DOHH2 (cell line): ENCODE measurements around the gene PYGB.

ENCODE experiments used
- H3F3A ChIP-seq: fragments of 200-600 bp; sonication (generic), shearing (Covaris generic); 2 replicates; pipeline ENCODE4 v1.6.0; 2016; ENCODE audit warnings: antibody characterized with exemption, mild to moderate bottlenecking; ENCODE audit not compliant: control insufficient read depth, insufficient read depth
- H3K27ac ChIP-seq: fragments of 200-600 bp; sonication (generic); 2 replicates; pipeline ENCODE4 v1.5.1; 2014; ENCODE audit warnings: low read depth, mild to moderate bottlenecking, low read length, moderate library complexity
- H3K27me3 ChIP-seq: fragments of 200-600 bp; sonication (generic); 2 replicates; pipeline ENCODE4 v1.6.1; 2014; ENCODE audit warnings: mild to moderate bottlenecking, low read length, mixed read lengths; ENCODE audit not compliant: control insufficient read depth
- H3K36me3 ChIP-seq: fragments of 200-600 bp; sonication (generic); 2 replicates; pipeline ENCODE4 v1.6.1; 2014; ENCODE audit warnings: mild to moderate bottlenecking, low read length, moderate library complexity, mixed read lengths; ENCODE audit not compliant: control insufficient read depth
- H3K4me1 ChIP-seq: fragments of 200-600 bp; sonication (generic); 2 replicates; pipeline ENCODE4 v1.6.1; 2014; ENCODE audit warnings: mild to moderate bottlenecking, low read length, mixed read lengths; ENCODE audit not compliant: control insufficient read depth
- H3K4me2 ChIP-seq: fragments of 200-600 bp; sonication (generic); 2 replicates; pipeline ENCODE4 v1.6.0; 2014; ENCODE audit warnings: mild to moderate bottlenecking, low read length, moderate library complexity
- H3K4me3 ChIP-seq: fragments of 200-600 bp; sonication (generic); 2 replicates; pipeline ENCODE4 v1.5.1; 2014; ENCODE audit warnings: mild to moderate bottlenecking, low read length, mixed read lengths
- H3K79me2 ChIP-seq: fragments of 200-600 bp; sonication (generic); 2 replicates; pipeline ENCODE4 v1.6.1; 2014; ENCODE audit warnings: mild to moderate bottlenecking, low read length, mixed read lengths; ENCODE audit not compliant: control insufficient read depth
- H3K9me2 ChIP-seq: fragments of 200-600 bp; sonication (generic); replicated peaks from 2 replicates; pipeline ENCODE4 v1.6.1; 2014; ENCODE audit warnings: mild to moderate bottlenecking, low read length, mixed read lengths; ENCODE audit not compliant: control insufficient read depth
- H3K9me3 ChIP-seq: fragments of 200-600 bp; sonication (generic); 2 replicates; pipeline ENCODE4 v1.6.1; 2014; ENCODE audit warnings: antibody characterized with exemption, low read length, mixed read lengths; ENCODE audit not compliant: control insufficient read depth, insufficient read depth
- H4K20me1 ChIP-seq: fragments of 200-600 bp; sonication (generic); 2 replicates; pipeline ENCODE4 v1.6.0; 2014; ENCODE audit warnings: low read depth, mild to moderate bottlenecking, antibody characterized with exemption, low read length, moderate library complexity; ENCODE audit not compliant: control insufficient read depth, insufficient read depth
- CTCF ChIP-seq: fragments of 200-600 bp; sonication (generic); IDR thresholded peaks from one replicate; pipeline ENCODE4 v1.5.1; 2014; ENCODE audit warnings: antibody characterized with exemption, mild to moderate bottlenecking, low read depth, low read length; ENCODE audit not compliant: poor library complexity, severe bottlenecking
- EZH2phosphoT487 ChIP-seq: fragments of 200-600 bp; sonication (generic); IDR thresholded peaks from 2 replicates; pipeline ENCODE4 v1.6.1; 2017; ENCODE audit warnings: borderline replicate concordance, mild to moderate bottlenecking, antibody characterized with exemption, low read length, moderate library complexity, mixed read lengths

The PYGB gene

GRCh38 chr20:25280574-25281535 is 33.0 kb downstream of the PYGB start:
- H3K36me3 ChIP-seq: peaks cover 21% of the 10 kb centered on the region
- peaks cover 34% of the 10 kb centered on the region for H3K4me1 ChIP-seq
- no peaks in the 10 kb centered on the region for H3F3A ChIP-seq
- no peaks in the 10 kb centered on the region for H3K9me3 ChIP-seq
- H3K4me2 ChIP-seq: peak overlapping the region; percentile 61
- no peak for TF ChIP-seq CTCF
- TF ChIP-seq EZH2phosphoT487: no peak
- H3K79me2 ChIP-seq: no peaks in the 10 kb centered on the region
- peak overlapping the region; percentile 18 for H3K4me3 ChIP-seq
- H3K27ac ChIP-seq: no peak overlapping the region
- no peaks in the 10 kb centered on the region for H3K27me3 ChIP-seq
- H3K9me2 ChIP-seq: no peaks in the 10 kb centered on the region
- H4K20me1 ChIP-seq: peaks cover 20% of the 10 kb centered on the region

- peak overlapping the region; percentile 61 for H3K4me2 ChIP-seq
- TF ChIP-seq EZH2phosphoT487 (peak; percentile 82; the same call in 1 of the 2 replicates), CTCF (no peak)
- H3K4me3 ChIP-seq: peak overlapping the region; percentile 18
- no peaks in the 10 kb centered on the region for H3K9me3 ChIP-seq
- H3F3A ChIP-seq: no peaks in the 10 kb centered on the region
- no peaks in the 10 kb centered on the region for H3K79me2 ChIP-seq
- H3K27ac ChIP-seq: no peak overlapping the region
- H3K9me2 ChIP-seq: no peaks in the 10 kb centered on the region
- peaks cover 34% of the 10 kb centered on the region for H3K4me1 ChIP-seq
- peaks cover 21% of the 10 kb centered on the region for H3K36me3 ChIP-seq
- H4K20me1 ChIP-seq: peaks cover 20% of the 10 kb centered on the region
- H3K27me3 ChIP-seq: no peaks in the 10 kb centered on the region
Measured at GRCh38 chr20:25281541-25281991, 33.7 kb downstream of the PYGB start.

GRCh38 chr20:25282034-25282781 is 34.3 kb downstream of the PYGB start:
- Histone ChIP-seq H3K9me3 (no peaks in the 10 kb centered on the region), H3K4me1 (peaks cover 34% of the 10 kb centered on the region), H3K4me3 (peak overlapping the region; percentile 13), H3K9me2 (no peaks in the 10 kb centered on the region), H3K27ac (no peak overlapping the region), H3K27me3 (no peaks in the 10 kb centered on the region), H3K4me2 (peak overlapping the region; percentile 61), H3K79me2 (no peaks in the 10 kb centered on the region), H3F3A (no peaks in the 10 kb centered on the region), H4K20me1 (peaks cover 20% of the 10 kb centered on the region), H3K36me3 (peaks cover 21% of the 10 kb centered on the region)
- no peak for TF ChIP-seq EZH2phosphoT487
